HFFc6 (cell line): Measurements from ENCODE around the gene BPTF. TPM values are rescaled to one million over a fixed set of nuclear protein-coding genes. Genes with fewer than 3 reads are reported as not detected.
"Not testable (repeated sequence)": the region's sequence is repeated elsewhere in the genome, so short reads cannot be mapped to it uniquely, and the experiment has no call there.

Experiments used
- DNase-seq: peaks from one replicate; pipeline ENCODE4 v3.0.0-alpha.2; 2018
- H3K27ac Mint-ChIP-seq: 2 replicates; pipeline ENCODE4 v1.8.0; 2020; ENCODE audit warnings: mild to moderate bottlenecking, mixed read lengths
- H3K27me3 Mint-ChIP-seq: 2 replicates; pipeline ENCODE4 v1.8.0; 2021; ENCODE audit warnings: mild to moderate bottlenecking, moderate library complexity, mixed read lengths; ENCODE audit not compliant: insufficient read depth
- H3K36me3 Mint-ChIP-seq: 2 replicates; pipeline ENCODE4 v1.8.0; 2021; ENCODE audit warnings: low read depth, mixed read lengths
- H3K4me1 Mint-ChIP-seq: 2 replicates; pipeline ENCODE4 v1.8.0; 2020; ENCODE audit warnings: low read depth, mixed read lengths
- H3K4me3 Mint-ChIP-seq: 2 replicates; pipeline ENCODE4 v1.8.0; 2020; ENCODE audit warnings: mild to moderate bottlenecking, moderate library complexity, mixed read lengths
- H3K9me3 Mint-ChIP-seq: 2 replicates; pipeline ENCODE4 v1.8.0; 2020; ENCODE audit warnings: mild to moderate bottlenecking, mixed read lengths
- CTCF ChIP-seq: fragments of 200-600 bp; sonication (generic); IDR thresholded peaks from 2 replicates; pipeline ENCODE4 v1.5.0; 2021; ENCODE audit warnings: antibody characterized with exemption, mild to moderate bottlenecking
- total RNA-seq, 6 experiments: library from RNA; stranded (reverse); fragmentation: NEBNext Ultra II Directional; extraction: Animal tissue kit (Norgen Biotek cat#: 25700); gene quantifications; 2 replicates in 1 of 6; 3 replicates in 5 of 6; pipeline ENCODE4 v1.2.3, GENCODE V29; 2021

Gene BPTF
- total RNA-seq, 6 experiments from 2014 or later = 55.4 to 60.3 (median 56.9) TPM

GRCh38 chr17:67950945-67951344, 125.6 kb downstream of the BPTF start:
- peaks cover 2% of the 10 kb centered on the region for H3K27me3 Mint-ChIP-seq
- peaks cover 40% of the 10 kb centered on the region for H3K36me3 Mint-ChIP-seq
- H3K4me1 Mint-ChIP-seq = no peaks in the 10 kb centered on the region
- H3K27ac Mint-ChIP-seq = no peak overlapping the region
- DNase-seq = no peak
- H3K4me3 Mint-ChIP-seq = no peak overlapping the region
- TF ChIP-seq CTCF = no peak
- H3K9me3 Mint-ChIP-seq = no peaks in the 10 kb centered on the region

- DNase-seq = no peak
- H3K36me3 Mint-ChIP-seq = peaks cover 21% of the 10 kb centered on the region
- no peaks in the 10 kb centered on the region for H3K9me3 Mint-ChIP-seq
- H3K27ac Mint-ChIP-seq = no peak overlapping the region
- TF ChIP-seq CTCF = no peak
- H3K27me3 Mint-ChIP-seq = no peaks in the 10 kb centered on the region; the same call in none of the 2 replicates
- peaks cover 14% of the 10 kb centered on the region for H3K4me1 Mint-ChIP-seq
- H3K4me3 Mint-ChIP-seq = no peak overlapping the region
Observed at GRCh38 chr17:67959510-67959909, 134.2 kb downstream of the BPTF start.

- not testable (repeated sequence) for H3K9me3 Mint-ChIP-seq, H3K27me3 Mint-ChIP-seq, H3K27ac Mint-ChIP-seq, H3K4me3 Mint-ChIP-seq, DNase-seq
- peaks cover 14% of the 10 kb centered on the region for H3K36me3 Mint-ChIP-seq
- H3K4me1 Mint-ChIP-seq = peaks cover 14% of the 10 kb centered on the region
Observed at GRCh38 chr17:67960276-67960675, 135.0 kb downstream of the BPTF start.

- H3K27ac Mint-ChIP-seq = peak overlapping the region; percentile 81
- peaks cover 14% of the 10 kb centered on the region for H3K36me3 Mint-ChIP-seq
- H3K9me3 Mint-ChIP-seq, DNase-seq, H3K27me3 Mint-ChIP-seq, H3K4me3 Mint-ChIP-seq: not testable (repeated sequence)
- H3K4me1 Mint-ChIP-seq = peaks cover 14% of the 10 kb centered on the region
Observed at GRCh38 chr17:67962156-67962555, 136.9 kb downstream of the BPTF start.

- H3K27me3 Mint-ChIP-seq, H3K4me3 Mint-ChIP-seq, H3K9me3 Mint-ChIP-seq: not testable (repeated sequence)
- DNase-seq = peak; percentile 66
- Mint-ChIP-seq H3K36me3 (peaks cover 10% of the 10 kb centered on the region), H3K4me1 (peaks cover 14% of the 10 kb centered on the region), H3K27ac (peak overlapping the region; percentile 81)
- TF ChIP-seq CTCF = peak; percentile 86
Observed at GRCh38 chr17:67963145-67963572, 137.9 kb downstream of the BPTF start.

GRCh38 chr17:67970783-67971182, 145.5 kb downstream of the BPTF start:
- Mint-ChIP-seq H3K4me3 (no peak overlapping the region), H3K36me3 (peaks cover 7% of the 10 kb centered on the region; the same call in 1 of the 2 replicates), H3K27me3 (no peaks in the 10 kb centered on the region), H3K9me3 (no peaks in the 10 kb centered on the region), H3K27ac (no peak overlapping the region), H3K4me1 (no peaks in the 10 kb centered on the region)
- no peak for TF ChIP-seq CTCF
- DNase-seq = no peak

GRCh38 chr17:67974185-67974584, 148.9 kb downstream of the BPTF start:
- Mint-ChIP-seq H3K27ac (no peak overlapping the region), H3K36me3 (peaks cover 18% of the 10 kb centered on the region), H3K4me3 (no peak overlapping the region), H3K4me1 (peaks cover 10% of the 10 kb centered on the region), H3K9me3 (peaks cover 4% of the 10 kb centered on the region), H3K27me3 (peaks cover 3% of the 10 kb centered on the region; the same call in 1 of the 2 replicates)
- TF ChIP-seq CTCF = no peak
- no peak for DNase-seq
